ENCODE results near the gene LRRC51. TPM values are rescaled to one million over a fixed set of nuclear protein-coding genes. Genes with fewer than 3 reads are reported as not detected.

LRRC51 gene
- total RNA-seq, 1 donor from 2014 or later: 5.8 TPM

DNA sequence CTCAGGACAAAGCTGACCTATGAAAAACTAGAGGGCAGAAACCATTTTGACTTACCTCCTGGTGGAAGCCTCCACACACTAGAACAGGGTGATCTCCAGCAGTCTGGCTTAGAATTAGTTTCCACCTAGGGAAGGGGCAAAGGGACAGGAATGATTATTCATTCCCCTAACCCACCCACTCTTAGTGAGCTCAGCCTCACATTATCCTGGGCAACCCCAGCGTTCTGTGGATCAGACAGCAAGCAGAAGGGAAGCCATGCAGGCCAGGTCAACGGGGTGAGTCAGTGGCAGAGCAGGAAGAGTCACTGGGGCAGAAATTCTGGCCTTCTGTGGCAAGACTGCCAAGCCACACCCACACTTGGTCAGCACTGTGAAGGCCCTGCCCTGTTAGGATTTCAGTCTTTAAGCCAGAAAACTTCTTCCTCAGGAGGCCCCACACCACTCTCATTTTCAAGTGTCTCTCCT, 10.8 kb upstream of the LRRC51 start:
- peak overlapping the region; percentile 79 for H3K27ac Mint-ChIP-seq (ENCODE audit: unreplicated experiment)

DNA sequence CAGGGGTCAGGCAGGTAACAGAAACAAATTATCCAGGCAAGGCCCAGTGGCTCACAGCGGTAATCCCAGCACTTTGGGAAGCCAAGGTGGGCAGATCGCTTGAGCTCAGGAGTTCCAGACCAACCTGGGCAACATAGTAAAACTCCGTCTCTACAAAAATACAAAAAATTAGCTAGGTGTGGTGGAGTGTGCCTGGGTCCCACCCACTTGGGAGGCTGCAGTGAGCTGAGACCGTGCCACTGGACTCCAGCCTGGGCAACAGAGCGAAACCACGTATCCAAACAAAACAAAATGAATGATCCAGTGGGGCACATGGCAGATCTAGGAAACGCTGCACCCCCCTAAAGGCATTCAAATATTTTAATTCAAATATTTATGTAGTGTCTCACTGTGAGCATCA, 10.2 kb upstream of the LRRC51 start:
- H3K27me3 Mint-ChIP-seq (ENCODE audit: unreplicated experiment): peaks cover 5% of the 10 kb centered on the region
- no peak for DNase-seq (ENCODE audit: low spot score)
- TF ChIP-seq, protein P1, sequence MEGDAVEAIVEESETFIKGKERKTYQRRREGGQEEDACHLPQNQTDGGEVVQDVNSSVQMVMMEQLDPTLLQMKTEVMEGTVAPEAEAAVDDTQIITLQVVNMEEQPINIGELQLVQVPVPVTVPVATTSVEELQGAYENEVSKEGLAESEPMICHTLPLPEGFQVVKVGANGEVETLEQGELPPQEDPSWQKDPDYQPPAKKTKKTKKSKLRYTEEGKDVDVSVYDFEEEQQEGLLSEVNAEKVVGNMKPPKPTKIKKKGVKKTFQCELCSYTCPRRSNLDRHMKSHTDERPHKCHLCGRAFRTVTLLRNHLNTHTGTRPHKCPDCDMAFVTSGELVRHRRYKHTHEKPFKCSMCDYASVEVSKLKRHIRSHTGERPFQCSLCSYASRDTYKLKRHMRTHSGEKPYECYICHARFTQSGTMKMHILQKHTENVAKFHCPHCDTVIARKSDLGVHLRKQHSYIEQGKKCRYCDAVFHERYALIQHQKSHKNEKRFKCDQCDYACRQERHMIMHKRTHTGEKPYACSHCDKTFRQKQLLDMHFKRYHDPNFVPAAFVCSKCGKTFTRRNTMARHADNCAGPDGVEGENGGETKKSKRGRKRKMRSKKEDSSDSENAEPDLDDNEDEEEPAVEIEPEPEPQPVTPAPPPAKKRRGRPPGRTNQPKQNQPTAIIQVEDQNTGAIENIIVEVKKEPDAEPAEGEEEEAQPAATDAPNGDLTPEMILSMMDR (IDR thresholded peaks at IDR 0.05; ENCODE audit: unreplicated experiment): no peak
- peak overlapping the region; percentile 79 for H3K27ac Mint-ChIP-seq (ENCODE audit: unreplicated experiment)
- no peaks in the 10 kb centered on the region for H3K9me3 Mint-ChIP-seq (ENCODE audit: unreplicated experiment)
- H3K36me3 Mint-ChIP-seq (ENCODE audit: low read depth, unreplicated experiment): peaks cover 5% of the 10 kb centered on the region
- peaks cover 61% of the 10 kb centered on the region for H3K4me1 Mint-ChIP-seq (ENCODE audit: unreplicated experiment)
- H3K4me3 Mint-ChIP-seq (ENCODE audit: unreplicated experiment): no peak overlapping the region

More for the DNA sequence above, 10.8 kb upstream of the LRRC51 start:
- TF ChIP-seq, protein P1 (IDR thresholded peaks at IDR 0.05; ENCODE audit: unreplicated experiment): no peak
- DNase-seq (ENCODE audit: low spot score): no peak
- H3K27me3 Mint-ChIP-seq (ENCODE audit: unreplicated experiment): peaks cover 5% of the 10 kb centered on the region
- H3K36me3 Mint-ChIP-seq (ENCODE audit: low read depth, unreplicated experiment): peaks cover 5% of the 10 kb centered on the region
- H3K4me1 Mint-ChIP-seq (ENCODE audit: unreplicated experiment): peaks cover 61% of the 10 kb centered on the region
- peak overlapping the region; percentile 42 for H3K4me3 Mint-ChIP-seq (ENCODE audit: unreplicated experiment)
- H3K9me3 Mint-ChIP-seq (ENCODE audit: unreplicated experiment): no peaks in the 10 kb centered on the region

DNA sequence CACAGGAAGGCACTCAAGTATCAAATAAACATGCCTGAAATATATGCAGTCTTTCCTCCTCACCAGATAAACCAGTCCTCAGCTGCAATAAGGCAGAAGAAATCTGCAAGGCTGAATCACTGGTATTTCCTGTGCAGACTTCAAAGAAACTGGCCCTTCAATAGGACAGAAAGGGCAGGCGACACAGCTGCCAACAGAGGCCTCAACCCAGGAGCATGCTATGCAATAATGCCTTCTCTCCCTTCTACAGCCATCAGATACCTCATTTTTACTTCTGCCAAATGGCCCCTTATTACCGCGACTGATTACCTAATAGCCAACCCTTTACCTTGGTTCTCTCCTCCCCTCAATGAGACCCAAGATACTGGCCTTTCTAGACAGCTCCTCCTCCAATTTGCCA, 8.3 kb upstream of the LRRC51 start:
- Mint-ChIP-seq H3K27ac (ENCODE audit: unreplicated experiment) (peak overlapping the region; percentile 81), H3K4me3 (ENCODE audit: unreplicated experiment) (no peak overlapping the region), H3K4me1 (ENCODE audit: unreplicated experiment) (peaks cover 47% of the 10 kb centered on the region), H3K36me3 (ENCODE audit: low read depth, unreplicated experiment) (peaks cover 5% of the 10 kb centered on the region), H3K27me3 (ENCODE audit: unreplicated experiment) (peaks cover 5% of the 10 kb centered on the region), H3K9me3 (ENCODE audit: unreplicated experiment) (no peaks in the 10 kb centered on the region)
- no peak for DNase-seq (ENCODE audit: low spot score)
- TF ChIP-seq, protein P1 (IDR thresholded peaks at IDR 0.05; ENCODE audit: unreplicated experiment): no peak

DNA sequence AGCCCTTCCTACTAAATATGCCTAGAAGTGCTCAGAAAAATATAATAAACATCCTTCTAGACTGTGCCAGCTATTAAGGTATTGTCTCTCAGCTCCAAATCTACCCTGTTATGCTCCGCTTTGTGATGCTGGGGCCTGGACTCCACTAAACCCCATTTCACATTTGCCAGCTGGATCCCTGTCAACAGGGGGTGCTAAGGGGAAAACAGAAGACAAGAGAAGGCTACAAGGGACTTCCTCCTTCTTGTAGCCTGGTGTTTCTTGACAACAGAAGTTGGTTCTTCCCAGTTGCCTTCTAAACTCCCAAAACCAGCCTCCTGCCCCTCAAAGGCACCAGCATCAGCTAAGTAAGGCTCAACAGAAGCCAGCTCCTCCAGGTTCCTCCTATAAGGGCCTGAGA, 5.5 kb upstream of the LRRC51 start:
- TF ChIP-seq, protein P1 (IDR thresholded peaks at IDR 0.05; ENCODE audit: unreplicated experiment): no peak
- Mint-ChIP-seq H3K36me3 (ENCODE audit: low read depth, unreplicated experiment) (no peaks in the 10 kb centered on the region), H3K4me3 (ENCODE audit: unreplicated experiment) (no peak overlapping the region), H3K4me1 (ENCODE audit: unreplicated experiment) (peaks cover 35% of the 10 kb centered on the region), H3K27me3 (ENCODE audit: unreplicated experiment) (peaks cover 7% of the 10 kb centered on the region), H3K27ac (ENCODE audit: unreplicated experiment) (no peak overlapping the region), H3K9me3 (ENCODE audit: unreplicated experiment) (no peaks in the 10 kb centered on the region)
- no peak for DNase-seq (ENCODE audit: low spot score)

DNA sequence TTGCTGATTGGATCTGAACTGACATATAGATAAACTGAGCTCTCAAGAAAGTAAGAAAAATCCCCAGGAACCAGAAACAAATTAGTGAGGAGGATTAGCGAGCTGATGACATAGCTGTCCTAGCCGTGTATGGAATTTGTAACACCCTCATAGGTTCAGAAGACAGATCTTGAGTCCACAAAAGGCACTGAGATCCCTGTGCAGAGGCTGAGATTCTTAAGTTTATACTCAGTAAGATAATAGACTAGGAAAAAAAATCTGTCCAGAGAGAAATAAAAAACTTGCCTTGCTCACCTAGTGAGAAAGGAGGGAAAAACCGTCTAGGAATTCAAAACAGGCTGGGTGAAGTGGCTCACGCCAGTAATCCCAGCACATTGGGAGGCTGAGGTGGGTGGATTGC, 4.9 kb upstream of the LRRC51 start:
- peak overlapping the region; percentile 68 for H3K27ac Mint-ChIP-seq (ENCODE audit: unreplicated experiment)
- TF ChIP-seq, protein P1 (IDR thresholded peaks at IDR 0.05; ENCODE audit: unreplicated experiment): no peak
- H3K4me3 Mint-ChIP-seq (ENCODE audit: unreplicated experiment): no peak overlapping the region
- H3K4me1 Mint-ChIP-seq (ENCODE audit: unreplicated experiment): peaks cover 33% of the 10 kb centered on the region
- H3K27me3 Mint-ChIP-seq (ENCODE audit: unreplicated experiment): peaks cover 4% of the 10 kb centered on the region
- DNase-seq (ENCODE audit: low spot score): no peak
- no peaks in the 10 kb centered on the region for H3K9me3 Mint-ChIP-seq (ENCODE audit: unreplicated experiment)
- H3K36me3 Mint-ChIP-seq (ENCODE audit: low read depth, unreplicated experiment): peaks cover 2% of the 10 kb centered on the region

Measured in endothelial cell (in vitro differentiated cells).